ENCODE measurements around the gene PCSK4.
A peak's percentile ranks its signal among the peaks of the same experiment; 100 is the strongest.
"Not testable (repeated sequence)": the region's sequence is repeated elsewhere in the genome, so short reads cannot be mapped to it uniquely, and the experiment has no call there.

The PCSK4 gene

DNA sequence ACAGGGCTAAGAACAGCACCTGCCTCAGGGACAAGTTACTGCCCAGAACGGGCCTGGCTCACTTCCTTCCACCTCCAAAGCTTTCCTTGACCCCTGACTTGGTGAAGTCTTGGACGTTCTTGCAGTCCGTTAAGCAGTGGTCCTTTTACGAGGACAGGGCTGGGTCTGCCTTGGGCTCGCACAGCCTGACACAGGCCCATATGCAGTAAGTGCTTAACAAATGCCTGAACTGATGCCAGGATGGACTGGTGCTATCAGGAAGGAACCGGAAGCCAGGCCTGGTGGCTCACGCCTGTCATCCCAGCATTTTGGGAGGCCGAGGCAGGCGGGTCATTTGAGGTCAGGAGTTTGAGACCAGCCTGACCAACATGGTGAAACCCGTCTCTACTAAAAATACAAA lies 31.9 kb upstream of the PCSK4 start:
- DNase-seq (ENCODE audit: low spot score): no peak

DNA sequence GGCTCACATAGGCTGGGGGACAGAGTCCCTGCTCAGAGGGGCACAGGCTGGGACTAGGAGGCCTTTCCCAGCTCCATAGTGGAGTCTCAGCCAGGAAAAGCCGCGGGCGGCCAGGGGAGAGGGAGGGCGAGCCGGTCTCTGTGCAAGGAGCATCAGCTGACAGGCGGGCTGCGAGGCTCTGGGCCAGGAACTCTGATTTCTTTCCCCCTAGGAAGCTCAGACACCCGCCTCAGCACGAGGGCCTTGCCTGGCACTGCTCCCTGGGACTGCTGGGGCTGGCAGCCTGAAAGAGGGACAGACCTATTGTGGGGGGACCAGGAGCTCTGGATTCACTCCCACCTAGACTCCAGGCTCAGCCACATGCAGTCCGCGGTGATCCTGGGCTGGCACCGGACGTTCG lies 31.5 kb upstream of the PCSK4 start:
- no peak for DNase-seq (ENCODE audit: low spot score)

DNA sequence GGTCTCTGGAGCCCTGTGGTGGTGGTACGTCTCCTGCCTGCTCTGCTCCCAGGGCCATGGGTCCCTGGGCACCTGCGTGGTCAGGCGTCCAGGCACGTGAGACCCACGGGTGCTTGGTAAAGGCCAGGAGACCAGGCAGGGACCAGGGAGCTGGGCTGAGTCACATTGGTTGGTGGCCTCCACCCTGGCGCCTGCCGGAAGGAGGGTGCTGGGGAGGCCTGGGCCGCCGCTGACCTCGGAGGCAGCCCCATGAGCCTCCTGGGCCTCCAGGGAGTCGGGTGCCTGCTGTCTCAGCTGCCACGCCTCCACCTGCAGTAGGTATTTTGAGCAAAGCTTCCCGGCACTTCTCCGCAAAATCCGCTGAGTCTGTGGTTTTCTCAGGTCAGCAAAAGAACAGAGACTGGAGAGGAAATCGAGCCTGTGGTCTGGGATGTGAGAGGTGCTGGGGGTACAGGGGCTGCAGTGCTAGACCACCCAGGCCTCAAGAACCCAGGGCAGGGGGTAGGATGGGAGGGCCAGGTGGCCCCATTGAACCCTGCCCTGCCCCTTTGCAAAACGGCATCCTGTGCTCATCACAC lies 30.1 kb upstream of the PCSK4 start:
- DNase-seq (ENCODE audit: low spot score): no peak

DNA sequence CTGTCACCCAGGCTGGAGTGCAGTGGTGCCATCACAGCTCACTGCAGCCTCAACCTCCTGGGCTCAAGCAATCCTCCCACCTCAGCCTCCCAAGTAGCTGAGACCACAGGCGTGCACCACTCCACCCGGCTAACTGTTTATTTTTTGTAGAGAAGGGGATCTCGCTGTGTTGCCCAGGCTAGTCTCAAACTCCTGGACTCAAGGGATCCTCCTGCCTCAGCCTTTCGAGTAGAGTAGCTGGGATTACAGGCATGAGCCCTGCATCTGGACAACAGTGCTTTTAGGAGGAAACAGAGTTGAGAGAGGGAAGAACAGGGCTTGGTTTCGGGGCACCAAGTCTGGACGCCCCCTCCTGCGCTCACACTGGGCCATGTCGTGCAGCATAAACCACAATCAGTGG lies 29.7 kb upstream of the PCSK4 start:
- DNase-seq (ENCODE audit: low spot score): not testable (repeated sequence)

DNA sequence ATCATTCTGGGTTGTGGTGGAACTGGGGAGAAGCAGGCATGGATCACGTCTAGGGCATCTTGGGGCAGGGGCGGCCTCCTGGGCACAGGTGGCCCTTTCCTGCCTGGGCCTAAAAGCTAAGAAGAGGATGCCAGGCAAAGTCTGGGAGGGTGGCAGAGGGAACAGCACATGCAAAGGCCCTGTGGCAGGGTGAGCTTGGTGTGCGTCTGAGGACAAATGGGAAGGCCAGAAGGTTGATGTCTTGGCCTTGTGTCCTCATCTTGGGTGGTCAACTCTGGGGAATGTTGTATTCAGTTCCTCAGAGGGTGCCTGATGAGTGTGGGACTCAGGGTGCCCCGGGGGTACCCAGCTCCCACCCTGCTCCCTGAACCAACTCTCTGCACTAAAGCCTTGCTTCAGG lies 28.3 kb upstream of the PCSK4 start:
- DNase-seq (ENCODE audit: low spot score): no peak

DNA sequence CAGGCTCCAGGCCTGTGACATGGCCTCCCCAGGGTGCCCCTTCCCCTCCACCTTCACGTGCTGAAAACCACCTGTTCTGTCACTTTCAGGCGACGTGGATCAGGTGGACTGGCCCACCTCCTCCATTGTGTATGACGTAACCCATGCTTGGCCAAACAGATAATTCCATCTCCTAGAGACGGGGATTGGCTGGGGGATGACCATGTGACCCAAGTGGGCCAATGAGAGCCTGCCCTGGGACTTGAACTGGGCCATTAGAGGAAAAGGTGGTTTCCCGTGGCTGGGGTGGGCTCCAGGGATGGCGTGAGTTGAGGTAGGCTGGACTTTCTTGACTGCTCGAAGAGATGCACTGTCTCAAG lies 26.2 kb upstream of the PCSK4 start:
- DNase-seq (ENCODE audit: low spot score): no peak

DNA sequence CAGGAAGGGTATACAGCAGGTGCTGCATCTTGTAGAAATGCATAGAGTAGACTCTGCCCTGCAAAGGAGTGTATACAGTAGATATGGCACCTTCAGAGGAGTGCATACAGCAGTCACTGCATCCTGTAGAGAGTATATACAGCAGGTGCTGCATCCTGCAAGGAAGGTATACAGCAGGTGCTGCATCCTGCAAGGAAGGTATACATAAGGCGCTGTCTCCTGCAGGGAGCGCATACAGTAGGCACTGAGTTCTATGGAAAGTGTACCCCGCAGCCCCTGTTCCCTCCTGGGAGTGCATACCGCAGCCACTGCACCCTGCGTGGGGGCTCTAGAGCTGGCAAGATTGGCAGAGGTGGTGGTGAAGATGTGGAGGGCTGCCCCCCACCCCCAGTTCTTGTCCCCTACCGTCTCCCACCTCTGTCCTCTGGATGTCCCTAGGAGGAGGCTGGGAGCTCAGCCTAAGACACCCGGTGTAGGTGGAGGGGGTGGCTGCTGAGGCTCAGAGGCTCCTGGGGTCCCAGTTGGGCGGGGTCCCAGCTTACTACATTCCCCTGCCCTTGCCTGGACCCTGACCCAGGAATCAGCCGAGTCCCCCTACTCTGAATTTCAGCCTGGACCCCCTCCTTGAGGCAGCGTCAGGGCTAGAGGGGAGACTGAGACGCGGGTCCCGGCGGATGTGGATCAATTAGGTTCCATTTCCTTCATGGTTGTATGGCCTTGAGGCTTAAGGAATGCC lies 25.0 kb upstream of the PCSK4 start:
- no peak for DNase-seq (ENCODE audit: low spot score)

DNA sequence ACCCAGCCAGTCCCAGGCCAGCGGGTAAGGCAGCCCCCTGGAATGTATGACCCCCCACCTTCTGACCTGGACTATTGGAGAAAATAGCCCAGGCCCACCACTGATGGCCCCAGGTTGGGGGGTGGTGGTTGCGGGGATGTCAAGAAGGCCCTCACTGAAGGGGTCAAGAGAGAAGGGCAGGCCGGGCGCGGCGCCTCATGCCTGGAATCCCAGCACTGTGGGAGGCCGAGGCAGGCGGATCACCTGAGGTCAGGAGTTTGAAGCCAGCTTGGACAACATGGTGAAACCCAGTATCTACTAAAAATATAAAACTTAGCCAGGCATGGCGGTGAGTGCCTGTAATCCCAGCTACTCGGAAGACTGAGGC lies 24.1 kb upstream of the PCSK4 start:
- no peak for DNase-seq (ENCODE audit: low spot score)

DNA sequence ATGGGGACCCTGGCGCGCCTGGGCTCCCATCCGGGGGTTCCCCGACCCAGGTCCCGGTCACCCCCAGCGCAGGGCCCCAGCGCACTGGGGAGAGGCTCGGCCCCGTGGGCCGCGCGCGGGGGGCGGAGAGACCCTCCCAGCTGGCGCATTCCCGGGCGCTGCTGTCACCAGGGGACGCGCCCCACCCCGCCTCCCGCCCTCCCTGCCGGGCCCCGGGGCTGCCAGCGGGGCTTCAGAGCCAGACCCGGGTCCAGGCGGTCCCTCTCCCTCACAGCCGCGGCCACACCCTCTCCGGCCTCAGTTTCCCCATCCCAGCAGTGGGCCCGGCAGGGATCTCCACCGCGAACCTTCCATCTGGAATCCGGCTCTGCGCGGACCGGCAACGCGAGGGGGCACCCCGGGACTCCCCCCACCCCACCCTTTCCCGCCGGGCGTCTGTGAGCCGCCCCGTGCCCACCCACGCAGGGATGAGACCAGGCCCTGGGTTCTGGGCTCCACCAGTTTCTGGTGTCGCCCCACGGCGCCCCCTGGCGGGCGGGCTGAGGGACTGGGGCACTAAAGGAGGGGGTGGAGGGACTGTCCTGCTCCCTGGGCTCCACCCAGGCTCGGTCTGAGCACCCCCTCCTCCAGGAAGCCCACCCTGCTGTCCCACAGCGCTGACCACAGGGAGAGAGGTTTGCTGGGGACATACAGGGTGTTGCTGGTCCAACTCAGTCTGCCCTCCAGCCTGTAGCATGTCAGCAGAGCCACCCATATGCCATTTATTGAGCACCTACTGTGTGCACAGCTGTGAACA lies 23.5 kb upstream of the PCSK4 start:
- DNase-seq (ENCODE audit: low spot score): peak; percentile 31

DNA sequence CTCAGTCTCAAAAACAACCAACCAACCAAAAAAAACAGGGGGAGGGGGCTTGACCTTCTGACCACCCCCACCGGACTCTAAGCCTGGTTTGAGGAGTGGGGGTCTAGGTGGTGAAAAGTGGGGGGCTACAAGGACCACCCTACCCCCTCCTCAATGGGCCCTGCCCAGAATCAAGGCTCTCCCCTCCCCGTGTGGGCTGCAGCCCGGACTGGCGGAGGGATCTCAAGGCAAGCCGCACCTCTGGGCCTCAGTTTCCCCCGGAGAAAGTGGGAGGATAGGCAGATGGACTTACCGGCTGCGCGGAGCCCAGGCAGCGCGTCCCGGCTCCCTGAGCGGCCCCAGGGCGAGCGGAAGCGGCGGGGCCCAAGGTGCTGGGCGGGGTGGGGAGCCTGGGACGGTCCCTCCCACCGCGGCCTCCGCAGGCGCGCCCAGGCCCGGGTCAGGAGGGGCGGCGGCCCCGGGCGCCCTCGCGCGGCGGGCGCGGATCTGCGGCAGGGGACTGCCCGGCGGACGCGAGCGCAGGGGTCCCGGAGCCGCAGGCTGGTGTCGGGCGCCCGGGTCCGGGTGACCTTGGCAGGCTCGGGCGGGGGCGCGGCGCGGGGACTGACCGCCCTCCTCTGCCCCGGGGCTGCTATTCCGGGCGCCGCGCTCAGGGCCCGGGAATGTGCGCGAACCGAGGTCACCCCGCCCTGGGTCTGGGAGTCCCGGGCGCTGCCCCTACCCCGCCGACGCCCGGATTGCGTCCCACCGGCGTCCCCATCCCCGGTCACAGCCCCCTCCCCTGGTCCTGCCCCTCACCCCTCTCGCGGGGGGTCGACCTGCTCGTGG lies 22.7 kb upstream of the PCSK4 start, which contains the start of gene ADAMTSL5:
Gene ADAMTSL5 (minus strand): TSS at position 349 of the 828 bp plus-strand sequence. CDS start 2,076 bp downstream, outside the sequence.
- DNase-seq (ENCODE audit: low spot score): peak; percentile 56

DNA sequence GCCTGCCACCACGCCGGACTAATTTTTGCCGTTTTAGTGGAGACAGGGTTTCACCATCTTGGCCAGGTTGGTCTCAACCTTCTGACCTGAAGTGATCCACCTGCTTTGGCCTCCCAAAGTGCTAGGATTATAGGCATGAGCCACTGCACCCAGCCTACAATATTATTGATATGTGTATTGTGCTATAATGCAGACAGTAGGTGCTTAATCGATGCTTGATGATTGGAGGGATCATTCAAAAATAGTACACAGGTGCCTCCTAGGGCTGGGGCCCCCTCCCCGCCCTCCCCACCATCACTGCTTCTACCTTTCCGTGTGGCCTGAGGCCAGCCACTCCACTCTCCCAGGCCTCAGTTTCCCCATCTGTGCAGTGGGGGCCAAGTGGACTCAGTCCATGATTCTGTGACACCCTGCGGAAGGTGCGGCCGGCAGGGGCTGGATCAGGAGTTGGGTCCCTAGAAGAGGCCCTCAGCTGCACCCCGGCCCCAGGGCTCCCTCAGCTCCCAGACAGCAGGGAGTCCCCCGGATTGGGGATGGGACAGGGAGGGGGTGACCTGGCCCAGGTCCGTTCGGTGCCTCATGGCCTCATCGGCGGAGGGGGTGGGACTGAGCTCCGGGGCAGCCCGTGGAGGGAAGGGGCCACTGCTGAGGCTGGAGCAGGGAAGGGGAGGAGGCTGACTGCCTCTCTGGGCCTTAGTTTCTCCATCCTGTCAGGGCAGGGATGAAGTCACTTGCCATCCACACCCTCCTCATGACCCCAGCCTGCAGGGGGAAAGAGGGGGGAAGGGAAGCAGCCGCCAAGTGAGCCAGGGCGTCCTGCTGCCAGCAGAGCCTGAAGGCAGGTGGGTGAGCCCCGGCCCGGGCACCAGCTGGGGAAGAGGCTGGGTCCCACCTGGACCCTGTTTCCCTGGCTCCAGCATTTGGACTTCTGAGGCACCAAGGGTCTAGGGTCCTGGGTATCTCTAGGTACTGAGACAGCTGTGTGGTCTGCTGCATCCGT lies 21.5 kb upstream of the PCSK4 start:
- no peak for DNase-seq (ENCODE audit: low spot score)

DNA sequence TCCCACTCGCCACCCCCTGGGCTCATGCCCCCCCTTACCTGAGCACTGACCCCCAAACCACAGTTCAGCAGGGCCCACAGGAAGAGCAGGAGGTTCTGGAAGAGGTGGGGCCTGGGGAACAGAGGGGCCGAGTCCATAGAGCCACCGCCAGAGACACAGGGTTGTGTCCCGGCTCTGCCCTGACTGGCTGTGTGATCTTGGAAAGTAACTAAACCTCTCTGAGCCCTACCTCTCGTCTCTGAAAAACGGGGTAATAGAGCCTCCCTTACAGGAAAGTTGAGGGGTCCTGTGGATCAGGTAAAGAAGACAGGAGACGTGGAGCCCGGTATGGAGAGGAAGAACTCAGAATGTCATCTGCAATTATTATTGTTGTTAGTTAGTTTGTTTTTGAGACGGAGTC lies 20.7 kb upstream of the PCSK4 start:
- DNase-seq (ENCODE audit: low spot score): no peak

DNA sequence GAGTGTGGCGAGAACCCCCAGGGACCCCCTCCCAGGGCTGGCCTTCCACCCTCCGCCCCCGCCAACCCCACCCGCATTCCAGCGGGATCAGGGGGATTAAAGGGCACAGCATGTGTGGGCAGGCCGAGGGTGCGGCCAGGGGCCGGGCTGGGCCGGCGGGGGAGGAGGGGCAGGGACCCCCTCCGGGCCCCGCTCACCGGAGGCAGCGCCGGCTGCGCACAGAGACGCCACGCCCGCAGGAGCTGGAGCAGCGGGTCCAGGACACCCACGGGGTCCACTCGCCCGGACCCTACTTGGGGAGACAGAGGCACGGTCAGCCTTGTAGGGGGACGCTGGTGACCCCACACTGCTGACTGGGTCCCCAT lies 20.3 kb upstream of the PCSK4 start:
- no peak for DNase-seq (ENCODE audit: low spot score)

DNA sequence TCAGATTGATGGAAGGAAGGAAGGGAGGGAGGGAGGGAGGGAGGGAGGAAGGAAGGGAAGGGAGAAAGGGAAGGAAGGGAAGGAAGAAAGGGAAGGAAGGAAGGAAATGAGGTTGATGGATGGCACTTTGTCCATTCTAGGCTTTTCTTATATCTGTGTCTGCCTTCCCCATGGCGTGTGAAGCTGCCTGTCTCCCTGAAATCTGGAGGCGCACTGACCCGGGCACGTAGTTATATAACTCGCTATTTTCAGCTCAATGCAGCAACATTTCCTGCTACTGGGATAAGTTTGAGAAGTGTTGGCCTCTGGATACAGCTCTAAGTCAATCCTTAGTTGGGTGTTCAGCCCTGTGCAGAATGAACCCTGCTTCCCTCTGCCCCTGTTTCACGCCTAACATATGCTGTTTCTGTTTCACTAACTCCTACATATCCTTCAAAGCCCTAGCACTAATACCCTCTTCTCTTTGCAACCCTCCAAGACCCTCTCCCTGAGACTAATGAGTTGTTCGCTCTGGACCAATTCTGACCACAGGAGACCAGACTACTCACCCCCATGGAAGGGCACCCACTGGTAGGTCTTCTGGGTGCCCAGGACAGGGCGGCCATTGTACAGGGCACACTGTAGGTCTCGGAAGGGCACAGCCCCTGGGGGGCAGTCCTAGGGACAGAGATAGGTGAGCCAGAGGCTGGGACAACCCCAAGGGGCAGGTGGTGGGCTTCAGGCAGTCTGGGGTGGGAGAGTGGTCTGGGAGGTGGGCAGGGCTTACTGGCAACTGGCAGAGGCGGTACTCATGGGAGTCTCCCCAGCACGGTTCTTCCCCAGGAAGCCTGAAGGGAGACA lies 19.7 kb upstream of the PCSK4 start:
- DNase-seq (ENCODE audit: low spot score): no peak

DNA sequence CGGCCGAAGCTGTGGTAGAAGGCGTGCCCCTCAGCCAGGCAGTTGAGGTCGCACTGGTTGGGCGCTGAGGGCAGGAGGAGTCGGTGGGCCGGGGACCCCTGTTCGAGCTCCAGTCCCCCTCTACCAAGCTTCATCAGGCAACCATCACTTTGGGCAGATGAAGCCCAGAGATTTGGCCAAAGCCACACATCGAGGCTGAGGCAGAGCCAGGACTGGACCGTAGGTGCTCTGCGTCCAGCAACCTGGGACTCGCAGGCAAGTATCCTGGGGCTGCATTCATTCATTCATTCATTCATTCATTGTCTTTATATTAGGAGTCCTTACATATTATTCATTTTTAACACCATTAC lies 18.3 kb upstream of the PCSK4 start:
- DNase-seq (ENCODE audit: low spot score): no peak

DNA sequence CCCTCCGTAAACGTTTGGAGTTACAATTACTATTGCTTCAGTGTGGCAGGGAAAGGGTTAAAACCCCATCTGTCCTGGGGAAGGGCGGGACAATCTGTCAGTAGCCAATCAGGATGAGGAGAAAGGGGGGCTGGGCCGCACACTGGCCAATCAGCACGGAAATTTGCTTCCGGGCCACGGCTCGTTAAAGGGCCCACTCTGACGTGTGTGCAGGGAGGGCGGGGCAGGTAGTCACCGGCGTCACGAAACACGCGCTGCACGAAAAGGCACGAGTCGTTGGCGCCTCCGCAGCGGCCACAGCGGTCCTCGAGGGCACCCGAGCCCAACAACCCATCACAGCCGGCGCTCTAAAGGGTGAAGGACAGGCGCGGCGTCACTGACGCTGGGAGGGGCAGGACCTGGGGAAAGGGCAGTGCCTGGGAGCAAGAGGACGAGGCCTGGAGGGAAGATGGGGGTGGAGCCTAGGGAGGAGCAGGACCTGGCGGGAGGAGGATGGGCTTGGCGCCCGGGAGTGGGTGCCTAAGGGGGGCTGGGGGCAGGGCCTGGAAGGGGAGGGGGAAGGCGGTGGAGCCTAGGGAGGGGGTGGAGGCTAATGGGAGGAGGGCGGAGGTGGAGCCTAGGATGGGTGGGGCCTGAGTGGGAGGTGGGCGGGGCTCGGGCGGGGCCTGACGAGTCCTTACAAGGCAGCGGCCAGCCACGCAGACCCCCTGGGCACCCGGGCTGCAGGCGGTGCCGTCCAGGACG lies 17.8 kb upstream of the PCSK4 start:
- DNase-seq (ENCODE audit: low spot score): peak; percentile 89

DNA sequence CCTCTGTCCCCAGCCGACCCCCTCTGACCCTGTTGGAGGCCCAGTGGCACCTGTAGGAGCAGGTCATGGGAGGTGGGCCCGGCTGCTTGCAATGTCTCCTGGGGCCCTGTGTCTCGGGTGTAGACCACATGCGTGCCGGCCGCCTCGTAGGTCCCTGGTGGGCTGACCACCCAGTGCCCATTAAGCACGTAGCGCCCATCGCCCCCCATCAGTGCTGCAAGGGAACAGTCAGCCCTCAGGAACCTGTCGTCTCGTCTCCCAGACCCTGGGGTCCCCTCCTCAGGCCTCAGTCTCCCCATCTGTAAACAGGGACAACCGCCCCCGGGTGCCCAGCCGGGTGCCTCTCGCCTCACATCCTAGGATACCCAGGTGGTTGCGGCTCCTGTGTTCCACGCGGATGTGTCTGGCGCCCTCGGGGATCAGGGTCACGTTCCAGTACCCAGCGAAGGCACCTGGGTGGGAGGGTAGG lies 17.1 kb upstream of the PCSK4 start:
- DNase-seq (ENCODE audit: low spot score): no peak

DNA sequence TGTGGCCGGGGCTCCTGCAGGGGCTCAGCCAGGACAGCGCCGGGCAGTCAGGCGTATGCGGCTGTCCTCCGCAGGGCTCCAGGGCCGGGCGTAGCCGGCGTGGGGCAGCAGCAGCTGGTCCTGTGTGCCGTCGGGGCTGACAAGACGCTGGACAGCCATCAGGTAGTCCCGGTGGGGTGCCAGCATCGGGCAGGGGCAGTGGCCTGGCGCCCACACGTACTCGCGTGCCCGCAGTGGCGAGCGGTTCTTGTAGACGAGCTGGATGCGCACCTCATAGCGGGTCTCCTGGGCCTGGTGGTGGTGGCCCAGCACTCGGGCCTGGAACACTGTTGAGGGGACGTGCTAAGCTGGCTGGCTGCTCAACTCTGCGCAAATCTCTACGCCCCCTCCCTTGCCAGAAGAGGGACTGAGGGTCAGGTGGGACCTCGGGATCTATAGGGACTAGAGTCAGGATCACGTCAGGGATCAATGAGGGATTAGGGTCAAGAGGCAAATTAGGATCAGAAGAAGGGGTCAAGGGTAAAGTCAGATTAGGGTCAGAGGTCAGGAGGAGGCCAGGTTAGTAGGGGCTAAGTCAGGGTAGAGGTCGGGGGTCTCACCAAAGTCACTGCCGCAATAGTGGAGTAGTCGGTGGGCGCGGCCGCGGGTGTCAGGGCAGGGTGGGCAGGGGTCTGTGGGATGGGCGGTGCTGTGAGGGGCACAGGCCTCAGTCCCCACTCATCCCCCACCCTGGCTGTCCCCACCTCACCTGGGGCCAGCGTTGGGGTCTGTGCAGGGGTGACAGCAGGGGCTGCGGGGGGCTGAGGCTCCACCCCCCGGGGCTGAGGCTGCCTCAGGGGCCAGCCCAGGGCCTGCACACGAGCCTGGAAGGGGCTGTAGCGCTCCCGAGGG lies 16.1 kb upstream of the PCSK4 start:
- DNase-seq (ENCODE audit: low spot score): no peak

DNA sequence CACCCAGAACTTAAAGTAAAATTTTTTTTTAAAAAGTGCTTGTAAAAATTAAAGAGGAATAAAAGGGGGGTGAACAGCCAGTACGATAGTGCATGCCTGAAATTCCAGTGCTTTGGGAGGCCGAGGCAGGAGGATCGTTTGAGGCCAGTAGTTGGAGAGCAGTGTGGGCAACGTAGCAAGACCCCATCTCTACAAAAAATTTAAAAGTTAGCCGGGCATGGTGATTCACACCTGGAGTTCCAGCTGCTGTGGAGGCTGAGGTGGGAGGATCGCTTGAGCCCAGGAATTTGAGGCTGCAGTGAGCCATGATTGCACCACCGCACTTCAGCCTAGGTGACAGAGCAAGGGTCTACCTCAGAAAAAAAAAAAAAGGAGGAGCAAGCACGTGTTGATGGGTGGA lies 14.9 kb upstream of the PCSK4 start:
- no peak for DNase-seq (ENCODE audit: low spot score)

All from SW480 (cell line).